A673 (cell line): ENCODE results near the gene KCNIP3. TPM values are rescaled to one million over a fixed set of nuclear protein-coding genes. Genes with fewer than 3 reads are reported as not detected.
"Not testable (repeated sequence)": the region's sequence is repeated elsewhere in the genome, so short reads cannot be mapped to it uniquely, and the experiment has no call there.

Source experiments
- BruUV-seq: library from RNA; stranded (reverse); fragments of 400-500 nt; replicated peaks from 2 replicates; lab custom pipeline; 2021; lab: Mats Ljungman, UMichigan
- CTCF ChIA-PET: fragments of 300-600 bp; sonication (Branson Sonifier 250); formaldehyde crosslinking; loops from one replicate; lab custom pipeline; 2022; ENCODE audit warnings: antibody characterized with exemption; lab: Charles Lee
- POLR2A ChIA-PET: fragments of 300-600 bp; sonication (Branson Sonifier 250); formaldehyde crosslinking; loops from one replicate; lab custom pipeline; 2022; ENCODE audit warnings: antibody characterized with exemption; ENCODE audit not compliant: low non-redundant PET; lab: Charles Lee
- DNase-seq: peaks from one replicate; pipeline ENCODE4 v3.0.0-alpha.2; 2015; ENCODE audit warnings: low spot score
- H3K27ac ChIP-seq: fragments of 200-600 bp; sonication (generic); 2 replicates; pipeline ENCODE4 v1.5.1; 2016; ENCODE audit warnings: mixed run types, low read depth, mild to moderate bottlenecking, mixed read lengths, antibody characterized with exemption, low read length; ENCODE audit not compliant: poor library complexity, severe bottlenecking
- H3K27me3 ChIP-seq: fragments of 200-600 bp; sonication (generic); replicated peaks from 2 replicates; pipeline ENCODE4 v1.6.1; 2017; ENCODE audit warnings: mixed run types, low read depth, mild to moderate bottlenecking, mixed read lengths, antibody characterized with exemption, low read length; ENCODE audit not compliant: insufficient read depth, poor library complexity
- H3K36me3 ChIP-seq: fragments of 200-600 bp; sonication (generic); 2 replicates; pipeline ENCODE4 v1.6.1; 2016; ENCODE audit warnings: mixed run types, mild to moderate bottlenecking, mixed read lengths, antibody characterized with exemption, low read length; ENCODE audit not compliant: insufficient read depth, poor library complexity, severe bottlenecking
- H3K4me1 ChIP-seq: fragments of 200-600 bp; sonication (generic); 2 replicates; pipeline ENCODE4 v1.6.1; 2017; ENCODE audit warnings: mixed run types, mild to moderate bottlenecking, mixed read lengths, antibody characterized with exemption, low read length; ENCODE audit not compliant: insufficient read depth, poor library complexity, severe bottlenecking
- H3K4me3 ChIP-seq: fragments of 200-600 bp; sonication (generic); 2 replicates; pipeline ENCODE4 v1.5.1; 2016; ENCODE audit warnings: low read depth, mixed run types, mild to moderate bottlenecking, mixed read lengths, low read length; ENCODE audit not compliant: poor library complexity, severe bottlenecking
- H3K9me3 ChIP-seq: fragments of 200-600 bp; sonication (generic); 2 replicates; pipeline ENCODE4 v1.6.1; 2016; ENCODE audit warnings: mixed run types, low read depth, mild to moderate bottlenecking, mixed read lengths, antibody characterized with exemption, low read length; ENCODE audit not compliant: poor library complexity, severe bottlenecking
- EZH2 ChIP-seq: fragments of 200-600 bp; sonication (generic); IDR thresholded peaks from 2 replicates; pipeline ENCODE4 v1.6.1; 2017; ENCODE audit warnings: borderline replicate concordance, low read depth, mild to moderate bottlenecking, mixed read lengths, antibody characterized with exemption, low read length; ENCODE audit not compliant: poor library complexity, severe bottlenecking
- intact Hi-C: fragments of 100-400 bp; cut with micrococcal nuclease; formaldehyde crosslinking; loops from one replicate; pipeline ENCODE4 v1.10.0; 2022; ENCODE audit not compliant: unreplicated experiment
- total RNA-seq: library from RNA; stranded (reverse); gene quantifications from 2 replicates; pipeline ENCODE4 v1.2.3, GENCODE V29; 2021
- TF ChIP-seq, protein P1 (sequence below): fragments of 300-800, 200-600 bp; sonication (generic); conservative IDR thresholded peaks from 2 replicates; pipeline ENCODE4 v1.5.1; 2017; ENCODE audit warnings: low read depth, mild to moderate bottlenecking, antibody characterized with exemption, low read length, moderate library complexity, mixed read lengths

Gene KCNIP3
- total RNA-seq, 1 experiment from 2014 or later, result 0.45 TPM

DNA sequence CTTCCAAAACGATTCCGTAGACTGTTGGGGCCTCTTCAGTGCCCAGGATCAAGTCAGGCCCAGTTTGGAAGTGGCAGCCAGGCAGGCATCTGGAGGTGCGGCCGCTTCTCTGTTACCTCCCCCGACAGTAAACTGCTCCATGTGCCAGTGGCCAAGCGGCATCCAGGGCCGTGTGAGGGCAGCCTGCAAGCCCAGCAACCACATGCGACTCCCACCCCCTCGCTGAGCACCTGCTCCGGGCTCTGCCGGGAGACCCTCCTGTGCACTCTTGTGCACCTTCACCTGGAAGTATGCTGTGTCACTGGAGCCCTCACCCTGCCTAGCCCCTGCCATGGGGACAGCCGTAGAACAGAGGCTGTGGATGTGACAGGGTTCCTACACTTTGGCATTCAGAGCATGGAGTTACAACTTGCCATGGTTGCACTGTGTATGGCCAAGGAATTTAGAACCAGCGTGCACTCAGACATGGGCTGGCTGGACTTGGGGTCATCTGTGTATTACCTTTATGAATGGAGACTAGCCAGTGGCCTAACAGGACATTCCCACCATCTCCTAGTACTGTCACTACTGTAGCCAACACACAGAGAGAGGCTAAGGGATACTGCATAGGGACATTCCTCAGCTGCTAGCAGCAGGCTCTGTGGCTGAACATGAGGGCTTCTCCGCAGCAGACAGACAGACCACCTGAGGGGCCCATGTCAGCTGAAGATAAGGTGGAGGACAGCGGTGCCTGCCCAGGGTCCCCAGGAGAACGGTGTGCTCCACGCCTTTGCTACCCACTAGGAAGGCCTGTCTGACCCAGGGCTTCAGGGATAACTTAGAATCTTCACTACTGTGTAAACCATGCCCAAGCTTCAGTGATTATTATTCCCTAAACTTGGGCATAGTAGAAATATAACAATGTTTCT lies 80.3 kb downstream of the KCNIP3 start:
- intact Hi-C loops, result no loop called here
- no peaks in the 10 kb centered on the region for H3K4me1 ChIP-seq
- ChIA-PET POLR2A (no interaction called here), CTCF (no interaction called here)
- no peak overlapping the region for H3K27ac ChIP-seq
- no TSS peak for BruUV-seq
- no peak for DNase-seq
- TF ChIP-seq, protein P1, sequence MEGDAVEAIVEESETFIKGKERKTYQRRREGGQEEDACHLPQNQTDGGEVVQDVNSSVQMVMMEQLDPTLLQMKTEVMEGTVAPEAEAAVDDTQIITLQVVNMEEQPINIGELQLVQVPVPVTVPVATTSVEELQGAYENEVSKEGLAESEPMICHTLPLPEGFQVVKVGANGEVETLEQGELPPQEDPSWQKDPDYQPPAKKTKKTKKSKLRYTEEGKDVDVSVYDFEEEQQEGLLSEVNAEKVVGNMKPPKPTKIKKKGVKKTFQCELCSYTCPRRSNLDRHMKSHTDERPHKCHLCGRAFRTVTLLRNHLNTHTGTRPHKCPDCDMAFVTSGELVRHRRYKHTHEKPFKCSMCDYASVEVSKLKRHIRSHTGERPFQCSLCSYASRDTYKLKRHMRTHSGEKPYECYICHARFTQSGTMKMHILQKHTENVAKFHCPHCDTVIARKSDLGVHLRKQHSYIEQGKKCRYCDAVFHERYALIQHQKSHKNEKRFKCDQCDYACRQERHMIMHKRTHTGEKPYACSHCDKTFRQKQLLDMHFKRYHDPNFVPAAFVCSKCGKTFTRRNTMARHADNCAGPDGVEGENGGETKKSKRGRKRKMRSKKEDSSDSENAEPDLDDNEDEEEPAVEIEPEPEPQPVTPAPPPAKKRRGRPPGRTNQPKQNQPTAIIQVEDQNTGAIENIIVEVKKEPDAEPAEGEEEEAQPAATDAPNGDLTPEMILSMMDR, result no peak
- no peak for TF ChIP-seq EZH2
- H3K9me3 ChIP-seq, result no peaks in the 10 kb centered on the region
- no peak overlapping the region for H3K4me3 ChIP-seq
- no peaks in the 10 kb centered on the region for H3K27me3 ChIP-seq
- no peaks in the 10 kb centered on the region for H3K36me3 ChIP-seq

DNA sequence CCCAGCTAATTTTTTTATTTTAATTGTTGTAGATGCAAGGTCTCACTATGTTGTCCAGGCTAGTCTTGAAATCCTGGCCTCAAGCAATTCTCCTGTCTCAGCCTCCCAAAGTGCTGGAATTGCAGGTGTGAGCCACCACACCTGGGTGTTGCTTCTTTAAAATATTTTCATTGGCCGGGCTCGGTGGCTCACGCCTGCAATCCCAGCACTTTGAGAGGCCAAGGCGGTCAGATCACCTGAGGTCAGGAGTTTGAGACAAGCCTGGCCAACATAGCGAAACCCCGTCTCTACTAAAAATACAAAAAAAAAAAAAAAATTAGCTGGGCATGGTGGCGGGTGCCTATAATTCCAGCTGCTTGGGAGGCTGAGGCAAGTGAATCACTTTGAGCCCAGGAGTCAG lies 81.1 kb downstream of the KCNIP3 start:
- POLR2A ChIA-PET, H3K4me3 ChIP-seq, H3K9me3 ChIP-seq, H3K27ac ChIP-seq, H3K36me3 ChIP-seq, H3K4me1 ChIP-seq, DNase-seq, intact Hi-C loops, BruUV-seq, H3K27me3 ChIP-seq: not testable (repeated sequence)
- CTCF ChIA-PET, result interaction anchor here (0.9 kb wide), 1 partner anchor 11 kb away, joined by 3 read pairs; no protein-coding TSS in a partner anchor

DNA sequence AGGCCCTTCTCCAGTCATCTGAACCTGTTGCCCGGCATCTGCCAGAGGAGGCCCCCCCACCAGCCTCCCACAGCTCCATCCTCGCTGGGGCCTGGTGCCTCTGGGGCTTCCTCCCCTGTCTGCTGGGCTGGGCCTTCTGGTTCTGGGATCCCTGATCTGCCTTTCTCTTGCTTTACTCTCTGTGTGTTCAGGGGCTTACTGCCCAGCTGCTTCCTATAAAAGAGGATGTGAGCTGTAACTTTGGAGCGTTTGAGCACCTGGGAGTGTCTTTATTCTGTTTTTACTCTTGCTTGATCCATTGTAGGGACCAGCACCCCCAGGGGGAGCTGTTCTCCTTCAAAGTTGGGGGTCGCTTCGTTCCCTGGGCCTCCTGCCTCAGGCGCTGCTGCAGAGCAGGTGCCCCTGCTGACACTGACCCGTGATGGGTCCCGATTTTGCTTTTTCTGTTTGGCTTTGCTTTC lies 82.3 kb downstream of the KCNIP3 start:
- ChIA-PET CTCF (no interaction called here), POLR2A (no interaction called here)
- no peak for TF ChIP-seq EZH2
- TF ChIP-seq, protein P1, result peak; percentile 44
- no peak overlapping the region for H3K27ac ChIP-seq
- no TSS peak for BruUV-seq
- H3K27me3 ChIP-seq, result no peaks in the 10 kb centered on the region
- no peaks in the 10 kb centered on the region for H3K9me3 ChIP-seq
- DNase-seq, result peak; percentile 22
- H3K4me3 ChIP-seq, result no peak overlapping the region
- intact Hi-C loops, result no loop called here
- no peaks in the 10 kb centered on the region for H3K4me1 ChIP-seq
- no peaks in the 10 kb centered on the region for H3K36me3 ChIP-seq
